Chondrocyte (in vitro differentiated cells): ENCODE results near the gene DGAT2L6. TPM values are rescaled to one million over a fixed set of nuclear protein-coding genes. Genes with fewer than 3 reads are reported as not detected.
A peak's percentile ranks its signal among the peaks of the same experiment; 100 is the strongest.
"Not testable (repeated sequence)": the region's sequence is repeated elsewhere in the genome, so short reads cannot be mapped to it uniquely, and the experiment has no call there.

ENCODE experiments used
- DNase-seq: peaks from one replicate; pipeline ENCODE4 v3.0.0; 2021; ENCODE audit warnings: mixed read lengths, low spot score
- H3K27ac Mint-ChIP-seq: one replicate; pipeline ENCODE4 v1.8.0; 2021; ENCODE audit warnings: mild to moderate bottlenecking, moderate library complexity, mixed read lengths; ENCODE audit not compliant: unreplicated experiment
- H3K27me3 Mint-ChIP-seq: 2 replicates; pipeline ENCODE4 v1.8.0; 2021; ENCODE audit warnings: low read depth, mixed read lengths
- H3K36me3 Mint-ChIP-seq: 2 replicates; pipeline ENCODE4 v1.8.0; 2021; ENCODE audit warnings: low read depth, mixed read lengths
- H3K4me1 Mint-ChIP-seq: 2 replicates; pipeline ENCODE4 v1.8.0; 2021; ENCODE audit warnings: low read depth, mild to moderate bottlenecking, mixed read lengths
- H3K4me3 Mint-ChIP-seq: one replicate; pipeline ENCODE4 v1.8.0; 2021; ENCODE audit warnings: mild to moderate bottlenecking, moderate library complexity, mixed read lengths; ENCODE audit not compliant: unreplicated experiment
- H3K9me3 Mint-ChIP-seq: 2 replicates; pipeline ENCODE4 v1.8.0; 2021; ENCODE audit warnings: low read depth, mixed read lengths
- total RNA-seq: library from RNA; stranded (reverse); gene quantifications from 3 replicates; pipeline ENCODE4 v1.2.1, GENCODE V29; 2021
- TF ChIP-seq, protein P1 (sequence below): fragments of 200-600 bp; sonication (generic); IDR thresholded peaks from 2 replicates; pipeline ENCODE4 v1.5.0; 2021; ENCODE audit warnings: antibody characterized with exemption, mild to moderate bottlenecking, moderate library complexity

DGAT2L6 gene
- total RNA-seq, 1 donor from 2014 or later: not detected

DNA sequence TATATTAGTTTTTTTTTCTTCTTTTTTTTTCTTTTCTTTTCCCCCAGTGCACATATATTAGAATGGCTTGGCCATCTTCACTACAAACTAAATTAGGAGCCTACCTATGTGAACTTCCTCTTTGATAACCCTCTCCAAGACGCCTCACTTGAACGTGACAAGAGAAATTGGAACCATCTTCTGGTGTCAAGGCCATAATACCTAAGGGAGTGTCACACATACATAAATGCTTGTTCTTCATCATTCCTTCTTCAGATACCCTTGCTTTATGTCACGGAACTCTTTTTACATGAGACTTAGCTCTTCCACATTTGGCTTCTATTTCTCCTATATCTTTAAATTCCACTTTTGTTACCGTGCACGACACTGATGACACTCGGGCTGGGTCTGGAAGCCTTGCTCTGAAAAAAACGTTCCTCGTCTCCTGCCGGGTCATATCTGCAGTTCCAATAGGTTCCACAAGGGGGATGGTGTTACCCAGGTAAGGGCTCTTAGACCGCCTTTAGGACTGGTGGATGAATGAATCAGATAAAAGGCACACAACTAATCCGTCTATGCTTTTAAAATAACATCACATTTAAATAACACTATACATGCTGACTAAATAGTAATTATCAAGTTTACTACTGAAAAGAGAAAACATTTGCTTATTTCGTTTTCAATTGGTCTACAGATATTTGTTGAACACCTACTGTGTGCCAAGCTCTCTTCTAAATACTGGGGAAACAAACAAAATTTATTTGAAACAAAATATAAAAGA lies 19.9 kb downstream of the DGAT2L6 start:
- DNase-seq: no peak
- H3K27ac Mint-ChIP-seq: no peak overlapping the region
- peaks cover 30% of the 10 kb centered on the region for H3K9me3 Mint-ChIP-seq
- no peaks in the 10 kb centered on the region for H3K27me3 Mint-ChIP-seq
- H3K4me1 Mint-ChIP-seq: peaks cover 3% of the 10 kb centered on the region
- no peak overlapping the region for H3K4me3 Mint-ChIP-seq
- H3K36me3 Mint-ChIP-seq: no peaks in the 10 kb centered on the region
- TF ChIP-seq, protein P1, sequence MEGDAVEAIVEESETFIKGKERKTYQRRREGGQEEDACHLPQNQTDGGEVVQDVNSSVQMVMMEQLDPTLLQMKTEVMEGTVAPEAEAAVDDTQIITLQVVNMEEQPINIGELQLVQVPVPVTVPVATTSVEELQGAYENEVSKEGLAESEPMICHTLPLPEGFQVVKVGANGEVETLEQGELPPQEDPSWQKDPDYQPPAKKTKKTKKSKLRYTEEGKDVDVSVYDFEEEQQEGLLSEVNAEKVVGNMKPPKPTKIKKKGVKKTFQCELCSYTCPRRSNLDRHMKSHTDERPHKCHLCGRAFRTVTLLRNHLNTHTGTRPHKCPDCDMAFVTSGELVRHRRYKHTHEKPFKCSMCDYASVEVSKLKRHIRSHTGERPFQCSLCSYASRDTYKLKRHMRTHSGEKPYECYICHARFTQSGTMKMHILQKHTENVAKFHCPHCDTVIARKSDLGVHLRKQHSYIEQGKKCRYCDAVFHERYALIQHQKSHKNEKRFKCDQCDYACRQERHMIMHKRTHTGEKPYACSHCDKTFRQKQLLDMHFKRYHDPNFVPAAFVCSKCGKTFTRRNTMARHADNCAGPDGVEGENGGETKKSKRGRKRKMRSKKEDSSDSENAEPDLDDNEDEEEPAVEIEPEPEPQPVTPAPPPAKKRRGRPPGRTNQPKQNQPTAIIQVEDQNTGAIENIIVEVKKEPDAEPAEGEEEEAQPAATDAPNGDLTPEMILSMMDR: peak; percentile 73

DNA sequence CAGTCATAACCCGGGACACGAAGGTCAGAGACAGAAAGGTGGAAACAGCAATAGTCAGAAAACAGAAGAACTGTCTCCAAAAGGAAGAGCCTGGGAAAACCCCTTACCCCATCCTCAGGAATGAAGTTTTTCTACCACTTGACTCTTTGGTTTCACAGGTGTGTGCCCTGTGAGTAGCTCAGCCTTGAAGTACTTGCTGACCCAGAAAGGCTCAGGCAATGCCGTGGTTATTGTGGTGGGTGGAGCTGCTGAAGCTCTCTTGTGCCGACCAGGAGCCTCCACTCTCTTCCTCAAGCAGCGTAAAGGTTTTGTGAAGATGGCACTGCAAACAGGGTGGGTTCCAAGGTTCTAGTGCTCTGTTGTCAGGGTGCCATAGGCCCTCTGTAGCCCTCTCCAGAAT lies 24.4 kb downstream of the DGAT2L6 start:
- H3K4me3 Mint-ChIP-seq: no peak overlapping the region

DNA sequence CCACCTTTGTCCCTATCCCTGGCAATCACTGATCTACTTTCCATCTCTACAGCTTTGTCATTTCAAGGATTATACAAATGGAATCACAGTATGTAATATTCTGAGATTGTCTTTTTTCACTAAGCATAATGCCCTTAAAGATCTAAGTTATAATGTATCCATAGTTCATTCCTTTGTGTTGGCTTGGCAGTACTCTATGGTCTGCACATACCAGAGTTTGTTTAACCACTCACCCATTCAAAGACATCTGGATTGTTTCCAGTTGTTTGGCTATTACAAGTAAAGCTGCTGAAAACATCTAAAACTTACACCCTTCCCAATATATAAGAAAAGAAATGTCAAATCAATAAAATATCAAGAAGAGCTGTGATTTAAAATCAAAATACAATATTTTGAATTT lies 31.2 kb downstream of the DGAT2L6 start:
- Mint-ChIP-seq H3K36me3 (no peaks in the 10 kb centered on the region), H3K27ac (no peak overlapping the region), H3K27me3 (peaks cover 7% of the 10 kb centered on the region), H3K4me1 (no peaks in the 10 kb centered on the region), H3K4me3 (no peak overlapping the region), H3K9me3 (peaks cover 18% of the 10 kb centered on the region)
- no peak for DNase-seq
- TF ChIP-seq, protein P1: no peak

More for the DNA sequence above, 24.4 kb downstream of the DGAT2L6 start:
- Mint-ChIP-seq H3K9me3 (peaks cover 26% of the 10 kb centered on the region), H3K4me1 (peaks cover 3% of the 10 kb centered on the region), H3K27ac (no peak overlapping the region), H3K27me3 (peaks cover 8% of the 10 kb centered on the region), H3K36me3 (no peaks in the 10 kb centered on the region)
- no peak for DNase-seq
- TF ChIP-seq, protein P1: no peak

DNA sequence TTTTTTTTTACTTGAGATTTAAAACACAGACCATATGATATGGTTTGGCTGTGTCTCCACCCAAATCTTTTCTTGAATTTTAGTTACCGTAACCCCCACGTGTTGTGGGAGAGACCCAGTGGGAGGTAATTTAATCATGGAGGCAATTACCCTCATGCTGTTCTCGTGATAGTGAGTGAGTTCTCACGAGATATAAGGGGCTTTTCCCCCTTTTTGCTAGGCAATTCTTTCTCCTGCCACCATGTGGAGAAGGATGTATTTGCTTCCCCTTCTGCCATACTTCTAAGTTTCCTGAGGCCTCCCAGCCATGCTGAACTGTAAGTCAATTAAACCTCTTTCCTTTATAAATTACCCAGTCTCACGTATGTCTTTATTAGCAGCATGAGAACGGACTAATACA lies 32.3 kb downstream of the DGAT2L6 start:
- not testable (repeated sequence) for H3K27me3 Mint-ChIP-seq, DNase-seq, H3K4me3 Mint-ChIP-seq, H3K36me3 Mint-ChIP-seq, H3K27ac Mint-ChIP-seq, H3K4me1 Mint-ChIP-seq
- peaks cover 18% of the 10 kb centered on the region for H3K9me3 Mint-ChIP-seq

DNA sequence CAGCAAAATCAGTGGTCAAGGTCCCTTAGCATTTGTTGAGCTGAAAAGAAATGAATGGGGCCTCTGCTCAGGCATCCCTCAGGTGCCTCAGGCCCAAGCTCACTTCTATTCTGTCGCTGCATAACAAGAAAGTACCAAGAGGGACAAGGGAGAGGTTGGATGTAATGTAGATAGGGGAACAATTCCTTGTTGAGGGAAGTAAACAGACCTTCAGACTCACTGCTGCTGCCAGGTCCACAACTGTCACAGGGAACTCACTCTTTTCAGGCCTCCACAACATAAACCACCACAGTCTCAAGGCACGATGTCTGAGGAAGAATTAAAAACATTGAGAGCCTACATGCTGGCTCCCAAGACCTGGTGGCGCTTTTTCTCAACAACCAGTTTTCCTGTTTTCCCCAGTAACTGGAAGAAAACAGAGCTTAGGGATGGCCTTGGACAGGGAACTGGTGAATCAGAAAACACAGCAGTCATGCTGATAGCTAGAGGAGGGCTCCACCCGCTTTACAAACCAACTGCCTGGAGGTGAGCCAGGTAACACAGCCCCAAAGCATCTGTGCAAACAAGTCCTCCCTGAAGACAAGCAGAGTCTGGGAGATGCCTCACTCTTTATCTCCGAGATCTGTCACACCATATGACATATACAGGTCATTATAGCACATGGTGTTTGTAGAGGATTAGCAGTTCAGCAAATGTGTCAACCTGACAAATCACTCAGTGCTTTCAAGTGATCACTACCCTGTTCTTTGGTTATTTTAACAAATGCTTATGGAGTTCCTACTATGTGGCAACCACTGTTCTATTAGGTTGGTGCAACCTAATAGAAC lies 42.9 kb downstream of the DGAT2L6 start:
- H3K4me1 Mint-ChIP-seq: no peaks in the 10 kb centered on the region
- TF ChIP-seq, protein P1: no peak

More for the DNA sequence above, 42.9 kb downstream of the DGAT2L6 start:
- no peak overlapping the region for H3K27ac Mint-ChIP-seq
- H3K36me3 Mint-ChIP-seq: no peaks in the 10 kb centered on the region
- H3K4me3 Mint-ChIP-seq: no peak overlapping the region
- H3K27me3 Mint-ChIP-seq: no peaks in the 10 kb centered on the region
- H3K9me3 Mint-ChIP-seq: peaks cover 6% of the 10 kb centered on the region
- DNase-seq: no peak
